DND-41 (cell line): Measurements from ENCODE around the gene IDH3A.
A peak's percentile ranks its signal among the peaks of the same experiment; 100 is the strongest.

Experiments
- ATAC-seq: fragments of 200-7000 bp; cut with Tn5 transposase; 3 replicates; pipeline ENCODE4 v1.9.1; 2021; ENCODE audit warnings: low read depth; ENCODE audit not compliant: insufficient read depth
- DNase-seq: peaks from one replicate; pipeline ENCODE4 v3.0.0-alpha.2; 2020
- H2AFZ ChIP-seq: 2 replicates; pipeline ENCODE4 v1.6.0; 2012; ENCODE audit warnings: low read depth, low read length
- H3K27ac ChIP-seq: 2 replicates; pipeline ENCODE4 v1.5.1; 2012; ENCODE audit warnings: low read length, inconsistent platforms
- H3K27me3 ChIP-seq: fragments of 200-600 bp; sonication (generic); 2 replicates; pipeline ENCODE4 v1.6.0; 2012; ENCODE audit warnings: low read length, mild to moderate bottlenecking, inconsistent platforms; ENCODE audit not compliant: insufficient read depth, poor library complexity
- H3K36me3 ChIP-seq: 2 replicates; pipeline ENCODE4 v1.5.1; 2012; ENCODE audit warnings: low read length, inconsistent platforms; ENCODE audit not compliant: insufficient read depth
- H3K4me1 ChIP-seq: 2 replicates; pipeline ENCODE4 v1.5.1; 2012; ENCODE audit warnings: mild to moderate bottlenecking, low read length; ENCODE audit not compliant: insufficient read depth
- H3K4me2 ChIP-seq: 2 replicates; pipeline ENCODE4 v1.6.0; 2012; ENCODE audit warnings: mild to moderate bottlenecking, moderate library complexity, low read length, inconsistent platforms; ENCODE audit not compliant: insufficient read depth
- H3K4me3 ChIP-seq, 2 experiments: fragments of 200-600 bp in 1 of 2; shearing (Covaris generic) in 1 of 2; 2 replicates each; pipeline ENCODE4 v1.5.1; 2012 to 2016; ENCODE audit warnings: inconsistent platforms in 2 of 2, low read length in 2 of 2, mild to moderate bottlenecking in 2 of 2, low read depth in 1 of 2, moderate library complexity in 1 of 2
- H3K79me2 ChIP-seq: 2 replicates; pipeline ENCODE4 v1.6.0; 2012; ENCODE audit warnings: low read length, inconsistent platforms; ENCODE audit not compliant: insufficient read depth
- H3K9ac ChIP-seq: 2 replicates; pipeline ENCODE4 v1.6.0; 2012; ENCODE audit warnings: low read depth, mild to moderate bottlenecking, inconsistent platforms, low read length, moderate library complexity
- H3K9me3 ChIP-seq: 2 replicates; pipeline ENCODE4 v1.5.1; 2012; ENCODE audit warnings: low read length, moderate library complexity, mild to moderate bottlenecking, inconsistent platforms; ENCODE audit not compliant: insufficient read depth, severe bottlenecking
- H4K20me1 ChIP-seq: 2 replicates; pipeline ENCODE4 v1.6.0; 2012; ENCODE audit warnings: low read length; ENCODE audit not compliant: insufficient read depth
- EZH2 ChIP-seq: IDR thresholded peaks from 3 replicates; pipeline ENCODE4 v1.6.1; 2012; ENCODE audit warnings: borderline replicate concordance, low read depth, mild to moderate bottlenecking, moderate library complexity, low read length, inconsistent platforms; ENCODE audit not compliant: severe bottlenecking
- TF ChIP-seq, protein P1 (sequence below): IDR thresholded peaks from 2 replicates; pipeline ENCODE4 v1.5.1; 2012; ENCODE audit warnings: borderline replicate concordance, low read length, moderate library complexity, mild to moderate bottlenecking; ENCODE audit not compliant: poor library complexity, severe bottlenecking; ENCODE audit errors: extremely low read depth

Gene IDH3A

DNA sequence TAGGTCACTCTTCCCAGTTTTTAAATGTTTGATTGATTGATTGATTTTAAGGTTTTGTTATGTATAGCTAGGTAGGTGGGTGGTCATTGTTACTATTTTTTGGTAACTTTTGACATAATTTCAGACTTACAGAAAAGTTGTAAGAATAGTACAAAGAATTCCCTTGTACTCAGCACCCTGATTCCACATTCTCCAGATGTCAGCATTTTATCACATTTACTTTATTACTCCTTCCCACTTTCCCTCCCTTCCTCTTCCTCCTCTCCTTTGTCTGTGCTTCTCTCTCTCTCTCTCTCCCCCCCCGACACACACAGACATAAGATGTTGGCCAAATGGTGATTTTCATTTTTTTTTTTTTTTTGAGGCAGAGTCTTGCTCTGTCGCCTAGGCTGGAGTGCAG, 14.8 kb downstream of the IDH3A start:
- H3K27ac ChIP-seq: no peak overlapping the region
- H3K9ac ChIP-seq: no peak overlapping the region
- no peak overlapping the region for H2AFZ ChIP-seq
- peaks cover 5% of the 10 kb centered on the region for H3K79me2 ChIP-seq
- no peak for TF ChIP-seq EZH2
- TF ChIP-seq, protein P1, sequence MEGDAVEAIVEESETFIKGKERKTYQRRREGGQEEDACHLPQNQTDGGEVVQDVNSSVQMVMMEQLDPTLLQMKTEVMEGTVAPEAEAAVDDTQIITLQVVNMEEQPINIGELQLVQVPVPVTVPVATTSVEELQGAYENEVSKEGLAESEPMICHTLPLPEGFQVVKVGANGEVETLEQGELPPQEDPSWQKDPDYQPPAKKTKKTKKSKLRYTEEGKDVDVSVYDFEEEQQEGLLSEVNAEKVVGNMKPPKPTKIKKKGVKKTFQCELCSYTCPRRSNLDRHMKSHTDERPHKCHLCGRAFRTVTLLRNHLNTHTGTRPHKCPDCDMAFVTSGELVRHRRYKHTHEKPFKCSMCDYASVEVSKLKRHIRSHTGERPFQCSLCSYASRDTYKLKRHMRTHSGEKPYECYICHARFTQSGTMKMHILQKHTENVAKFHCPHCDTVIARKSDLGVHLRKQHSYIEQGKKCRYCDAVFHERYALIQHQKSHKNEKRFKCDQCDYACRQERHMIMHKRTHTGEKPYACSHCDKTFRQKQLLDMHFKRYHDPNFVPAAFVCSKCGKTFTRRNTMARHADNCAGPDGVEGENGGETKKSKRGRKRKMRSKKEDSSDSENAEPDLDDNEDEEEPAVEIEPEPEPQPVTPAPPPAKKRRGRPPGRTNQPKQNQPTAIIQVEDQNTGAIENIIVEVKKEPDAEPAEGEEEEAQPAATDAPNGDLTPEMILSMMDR: no peak
- ATAC-seq: no peak
- no peak overlapping the region for H3K4me2 ChIP-seq
- H3K4me3 ChIP-seq: no peak overlapping the region
- DNase-seq: no peak
- H3K27me3 ChIP-seq: no peaks in the 10 kb centered on the region
- H3K36me3 ChIP-seq: peaks cover 80% of the 10 kb centered on the region
- H3K4me1 ChIP-seq: peaks cover 29% of the 10 kb centered on the region
- no peaks in the 10 kb centered on the region for H4K20me1 ChIP-seq
- H3K9me3 ChIP-seq: no peaks in the 10 kb centered on the region

DNA sequence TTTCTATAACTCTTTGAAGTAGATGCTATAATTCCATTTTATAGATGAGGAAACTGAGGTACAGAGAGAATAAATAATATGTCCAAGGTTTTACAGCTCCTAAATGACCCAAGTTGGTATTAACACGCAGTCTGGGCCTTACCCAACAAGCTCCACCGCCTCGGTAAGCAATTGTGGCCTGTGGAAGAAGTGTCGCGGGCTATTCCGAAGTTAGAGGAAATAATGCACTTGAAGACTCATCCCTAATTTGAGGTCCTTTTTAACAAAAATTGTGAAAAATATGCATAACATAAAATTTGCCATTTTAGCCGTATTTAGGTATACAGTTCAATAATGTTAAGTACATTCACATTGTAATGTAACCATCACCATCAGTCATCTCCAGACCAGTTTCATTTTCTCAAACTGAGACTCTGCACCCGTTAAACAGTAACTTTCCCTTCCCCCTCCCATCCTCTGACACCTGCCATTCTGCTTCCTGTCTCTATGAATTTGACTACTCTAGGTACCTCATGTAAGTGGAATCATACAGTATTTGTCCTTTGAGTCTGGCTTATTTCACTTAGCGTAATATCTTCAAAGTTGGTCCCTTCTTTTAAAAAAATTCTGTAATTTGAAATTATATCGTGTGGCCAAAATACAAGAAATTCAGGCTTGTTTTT, 18.2 kb downstream of the IDH3A start:
- peak overlapping the region; percentile 42 for H3K4me2 ChIP-seq
- H3K9me3 ChIP-seq: no peaks in the 10 kb centered on the region
- H3K4me1 ChIP-seq: peaks cover 35% of the 10 kb centered on the region
- H3K4me3 ChIP-seq: no peak overlapping the region
- DNase-seq (peak; percentile 76), ATAC-seq (peak; percentile 95)
- no peaks in the 10 kb centered on the region for H3K27me3 ChIP-seq
- peak overlapping the region; percentile 47 for H3K9ac ChIP-seq
- no peak overlapping the region for H2AFZ ChIP-seq
- peaks cover 5% of the 10 kb centered on the region for H3K79me2 ChIP-seq
- TF ChIP-seq EZH2: no peak
- TF ChIP-seq, protein P1: no peak
- H3K27ac ChIP-seq: peak overlapping the region; percentile 94
- H4K20me1 ChIP-seq: no peaks in the 10 kb centered on the region
- H3K36me3 ChIP-seq: peaks cover 83% of the 10 kb centered on the region

DNA sequence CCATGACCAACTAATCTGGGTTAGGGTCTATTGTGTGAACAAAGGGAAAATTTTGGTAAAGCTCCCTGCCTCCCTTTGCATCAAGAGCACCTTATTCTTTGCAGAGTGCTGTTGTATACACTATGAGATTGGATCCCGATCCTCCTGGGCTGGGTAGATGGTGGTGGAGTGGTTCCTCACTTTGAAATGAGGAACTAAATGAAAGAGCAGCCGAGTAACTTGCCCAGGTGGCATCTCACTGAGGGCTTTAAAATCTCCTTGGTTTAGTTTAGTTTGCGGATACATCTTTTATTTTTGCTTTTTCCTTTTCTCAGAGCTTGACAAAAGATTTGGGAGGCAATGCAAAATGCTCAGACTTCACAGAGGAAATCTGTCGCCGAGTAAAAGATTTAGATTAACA, 19.4 kb downstream of the IDH3A start:
- Histone ChIP-seq H3K4me1 (peaks cover 48% of the 10 kb centered on the region), H3K4me2 (no peak overlapping the region)
- no peak for DNase-seq

More for the DNA sequence above, 19.4 kb downstream of the IDH3A start:
- H2AFZ ChIP-seq: no peak overlapping the region
- no peaks in the 10 kb centered on the region for H4K20me1 ChIP-seq
- no peaks in the 10 kb centered on the region for H3K27me3 ChIP-seq
- H3K36me3 ChIP-seq: peaks cover 79% of the 10 kb centered on the region
- no peak overlapping the region; the same call in 1 of the 2 replicates for H3K9ac ChIP-seq
- H3K27ac ChIP-seq: peak overlapping the region; percentile 94
- H3K4me3 ChIP-seq: no peak overlapping the region
- ATAC-seq: no peak
- TF ChIP-seq, protein P1: no peak
- no peak for TF ChIP-seq EZH2
- peaks cover 5% of the 10 kb centered on the region for H3K79me2 ChIP-seq
- no peaks in the 10 kb centered on the region for H3K9me3 ChIP-seq
